HG02588 (cell line): ENCODE measurements around the gene PRKCI.
"Not testable (repeated sequence)": the region's sequence is repeated elsewhere in the genome, so short reads cannot be mapped to it uniquely, and the experiment has no call there.

Source experiments
- ATAC-seq: cut with Tn5 transposase; IDR thresholded peaks from one replicate; pipeline ENCODE4 v1.9.1; 2021; ENCODE audit warnings: mild to moderate bottlenecking, moderate library complexity; ENCODE audit not compliant: unreplicated experiment

PRKCI gene

GRCh38 chr3:170337420-170337819 is 115.2 kb downstream of the PRKCI start:
- ATAC-seq: no peak

- no peak for ATAC-seq
Observed at GRCh38 chr3:170338690-170339340, 116.6 kb downstream of the PRKCI start.

- ATAC-seq: not testable (repeated sequence)
Observed at GRCh38 chr3:170342273-170342672, 120.0 kb downstream of the PRKCI start.

DNA sequence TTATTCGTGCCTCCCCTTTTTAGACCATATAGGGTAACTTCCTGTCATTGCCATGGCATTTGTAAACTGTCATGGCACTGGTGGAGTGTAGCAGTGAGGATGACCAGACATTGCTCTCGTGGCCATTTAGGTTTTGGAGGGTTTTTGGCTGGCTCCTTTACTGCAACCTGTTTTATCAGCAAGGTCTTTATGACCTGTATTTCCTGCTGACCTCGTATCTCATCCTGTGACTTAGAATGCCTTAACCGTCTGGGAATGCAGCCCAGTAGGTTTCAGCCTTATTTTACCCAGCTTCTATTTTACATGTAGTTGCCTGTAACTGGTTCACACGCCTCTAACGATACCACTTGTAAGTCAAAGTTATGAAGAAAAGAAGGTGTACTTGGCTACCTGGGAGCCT is 121.6 kb downstream of the PRKCI start:
- ATAC-seq: not testable (repeated sequence)

DNA sequence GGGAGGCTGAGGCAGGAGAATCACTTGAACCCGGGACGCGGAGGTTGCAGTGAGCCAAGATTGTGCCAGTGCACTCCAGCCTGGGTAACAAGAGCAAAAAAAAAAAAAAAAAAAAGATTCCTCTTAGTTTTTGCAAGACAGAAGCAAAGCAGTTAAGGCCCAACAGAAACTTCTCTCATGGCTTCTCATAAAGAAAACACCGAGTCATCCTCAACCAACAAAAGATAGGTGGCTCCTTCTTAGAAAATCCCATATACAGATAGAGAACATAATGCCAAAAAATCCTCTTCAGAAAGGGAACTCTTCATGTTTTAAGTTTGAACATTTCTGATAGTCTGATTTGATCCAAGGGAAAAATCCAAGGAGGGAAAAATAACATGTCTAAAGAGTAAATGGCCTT is 122.7 kb downstream of the PRKCI start:
- ATAC-seq: no peak

DNA sequence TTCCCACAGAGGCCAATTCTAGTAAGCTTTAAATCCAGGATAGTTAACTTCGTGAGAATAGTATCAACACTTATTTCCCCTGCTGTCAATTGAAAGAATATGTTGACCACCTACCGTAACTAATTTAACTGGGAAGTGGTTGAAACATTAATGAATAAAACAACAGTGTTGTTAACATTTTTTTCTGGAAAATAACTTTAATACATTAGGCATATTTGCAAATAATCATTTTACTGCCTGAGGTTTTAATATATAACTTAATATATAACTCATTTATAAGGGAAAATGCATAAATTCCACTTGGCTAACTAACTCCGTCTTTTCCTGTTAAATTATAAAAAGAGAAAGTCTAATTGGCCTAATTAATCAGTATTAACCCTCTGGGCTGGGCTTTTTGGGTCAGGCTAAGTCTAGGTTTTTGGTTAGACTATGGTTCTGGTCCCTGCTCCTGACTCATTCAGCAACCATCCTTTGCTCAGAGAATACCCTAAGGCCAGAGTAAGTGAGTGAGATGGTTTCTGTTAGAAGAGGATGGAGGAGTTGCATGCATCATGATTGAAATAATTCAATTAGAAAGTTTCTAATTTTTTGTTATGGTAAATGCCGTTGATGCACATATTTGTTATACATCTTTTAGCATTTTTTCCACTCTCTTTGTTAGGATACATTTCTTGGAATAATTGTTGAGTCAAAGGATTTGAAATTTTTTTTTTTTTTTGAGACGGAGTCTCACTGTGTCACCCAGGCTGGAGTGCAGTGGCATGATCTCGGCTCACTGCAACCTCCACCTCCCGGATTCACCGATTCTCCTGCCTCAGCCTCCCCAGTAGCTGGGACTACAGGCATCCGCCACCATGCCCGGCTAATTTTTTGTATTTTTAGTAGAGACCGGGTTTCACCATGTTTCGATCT is 124.5 kb downstream of the PRKCI start:
- peak; percentile 51 for ATAC-seq

GRCh38 chr3:170350515-170351413 is 128.5 kb downstream of the PRKCI start:
- ATAC-seq: no peak

DNA sequence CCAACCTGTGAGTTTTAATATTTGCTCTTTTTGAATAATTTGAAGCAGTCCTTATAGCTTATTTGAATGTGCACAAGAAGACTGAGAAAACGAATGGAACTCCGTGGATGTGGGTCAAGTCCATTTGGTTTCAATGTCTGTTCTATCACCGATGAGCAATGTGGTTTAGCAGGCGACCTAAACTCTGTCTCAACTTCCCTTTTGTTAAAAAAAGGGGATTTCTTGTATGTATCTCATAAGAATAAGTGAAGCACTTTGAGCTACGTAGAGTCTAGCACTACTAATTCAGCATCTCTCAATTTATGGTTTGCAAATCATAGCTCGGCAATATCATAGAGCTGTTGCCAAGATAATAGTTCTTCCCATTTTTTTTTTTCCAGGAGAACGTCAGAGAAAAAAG is 130.7 kb downstream of the PRKCI start:
- no peak for ATAC-seq

GRCh38 chr3:170353485-170353884 is 131.3 kb downstream of the PRKCI start:
- ATAC-seq: no peak

DNA sequence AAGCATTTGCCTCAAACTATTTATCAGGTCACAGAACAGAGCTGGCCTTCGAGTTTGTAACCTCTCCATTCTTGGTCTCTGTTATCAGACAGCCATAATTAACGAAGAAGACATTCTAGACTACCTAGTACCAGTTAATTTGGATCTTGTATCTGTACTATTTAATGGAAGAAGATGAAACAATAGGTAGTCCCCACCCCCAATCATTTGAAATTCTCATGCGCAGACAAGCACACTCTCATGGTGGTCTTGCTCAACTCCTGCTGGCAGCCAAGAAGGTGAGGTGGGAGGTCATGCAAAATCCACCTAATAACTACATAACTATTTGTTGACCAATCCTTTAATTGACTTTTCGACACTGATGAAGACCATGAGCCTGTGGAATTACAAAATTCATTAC is 132.5 kb downstream of the PRKCI start:
- no peak for ATAC-seq
